ENCODE measurements around the gene EYA4.

The EYA4 gene

DNA sequence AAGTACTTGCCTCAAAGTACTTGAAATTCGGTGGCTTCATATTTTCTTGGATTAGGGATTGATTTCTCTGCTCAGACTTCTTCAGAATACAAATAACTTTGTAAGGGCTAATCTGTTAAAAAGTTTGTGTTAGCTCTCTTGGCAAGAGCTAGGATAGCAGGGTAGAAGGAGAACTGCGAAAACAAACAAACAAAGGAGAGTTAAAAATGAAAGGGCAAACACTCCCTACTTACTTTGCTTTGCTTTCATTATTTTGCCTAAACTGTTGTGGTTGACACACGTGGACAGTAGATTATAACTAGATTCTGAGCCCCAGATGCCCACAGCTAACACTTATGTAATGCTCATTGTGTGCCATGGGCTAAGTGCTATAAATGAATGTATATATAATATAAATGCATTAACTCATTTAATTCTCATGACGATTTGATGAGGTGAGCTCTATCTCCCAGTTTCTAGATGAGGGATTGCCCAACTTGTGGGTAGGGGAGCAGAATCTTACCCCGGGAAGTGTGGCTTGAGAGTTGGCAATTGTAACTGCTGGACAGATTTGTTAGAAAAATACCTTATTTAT, 48.7 kb downstream of the EYA4 start:
- DNase-seq (ENCODE audit: low read depth in 2 of 2): no peak

DNA sequence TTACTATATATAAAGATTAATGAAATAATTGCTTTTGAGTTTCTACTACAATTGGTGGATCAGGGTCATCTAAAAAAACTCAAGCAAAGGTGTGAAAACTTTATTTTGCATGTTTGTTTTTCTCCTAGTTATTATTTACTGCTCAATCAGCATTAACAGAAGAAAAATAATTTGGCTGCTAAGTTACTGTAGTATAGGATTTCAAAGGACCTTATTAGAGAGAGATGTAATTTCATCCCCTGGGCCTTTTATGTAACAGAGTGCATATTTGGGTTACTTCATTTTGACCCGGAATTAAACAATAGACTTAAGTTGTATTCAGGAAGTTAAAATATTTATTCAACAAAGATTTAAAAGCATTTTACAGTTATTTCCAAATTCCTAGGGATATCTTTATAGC, 49.8 kb downstream of the EYA4 start:
- DNase-seq (ENCODE audit: low read depth in 2 of 2): no peak

DNA sequence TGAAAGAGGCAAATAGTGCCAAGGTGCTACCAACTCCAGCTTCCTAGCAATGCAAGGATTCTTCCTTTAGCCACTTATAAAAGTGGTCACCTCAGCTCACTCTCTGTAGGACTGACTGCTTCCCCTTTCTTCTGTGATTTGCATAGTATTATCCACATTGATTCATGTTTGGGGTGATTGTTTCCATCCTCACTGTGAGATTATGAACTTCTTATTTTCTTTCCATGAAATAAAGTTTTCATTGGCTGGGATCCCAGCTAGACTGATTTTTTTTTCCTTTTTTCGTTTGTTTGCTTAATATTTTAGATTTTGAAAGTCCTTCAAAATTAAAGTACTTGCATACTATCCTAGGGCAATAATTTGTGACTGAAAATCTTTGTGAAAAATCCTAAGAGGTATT, 50.5 kb downstream of the EYA4 start:
- no peak for DNase-seq (ENCODE audit: low read depth in 2 of 2)

DNA sequence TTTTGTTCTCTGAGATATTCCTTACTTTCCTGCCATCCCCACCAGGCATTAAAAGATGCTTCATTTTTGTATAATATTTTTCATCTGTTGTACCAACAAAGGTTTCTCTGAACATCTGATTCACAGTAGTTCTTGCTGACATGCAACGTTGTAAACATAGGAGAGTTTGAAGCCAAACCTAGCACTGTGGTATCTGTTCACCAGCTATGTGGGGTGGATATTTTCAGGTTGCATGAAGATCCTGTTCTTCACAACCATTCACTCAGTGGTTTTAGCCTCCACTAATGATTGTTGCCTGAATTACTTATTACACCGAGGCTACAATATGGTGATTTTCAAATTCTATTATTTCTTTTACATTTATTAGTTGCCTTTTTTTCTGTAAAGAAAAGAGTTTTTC, 56.5 kb downstream of the EYA4 start:
- no peak for DNase-seq (ENCODE audit: low read depth in 2 of 2)

DNA sequence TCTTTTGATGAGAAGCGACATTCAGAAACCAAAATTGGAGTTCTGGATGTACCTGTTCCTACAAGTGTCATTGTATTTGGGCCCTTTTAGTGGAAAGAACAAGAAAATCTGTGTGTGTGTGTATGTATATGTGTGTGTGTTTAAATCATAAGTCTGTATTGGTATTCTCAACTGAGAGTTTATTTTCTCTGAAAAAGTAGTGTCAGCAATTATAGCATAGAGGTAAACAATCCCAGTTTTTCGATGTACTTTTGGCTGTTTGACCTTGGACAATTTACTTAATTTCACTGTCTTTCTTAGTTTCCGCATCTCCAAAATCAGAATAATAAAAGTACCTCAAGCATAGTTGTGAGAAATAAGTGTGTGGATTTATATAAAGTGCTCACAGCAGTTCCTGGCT, 57.2 kb downstream of the EYA4 start:
- no peak for DNase-seq (ENCODE audit: low read depth in 2 of 2)

DNA sequence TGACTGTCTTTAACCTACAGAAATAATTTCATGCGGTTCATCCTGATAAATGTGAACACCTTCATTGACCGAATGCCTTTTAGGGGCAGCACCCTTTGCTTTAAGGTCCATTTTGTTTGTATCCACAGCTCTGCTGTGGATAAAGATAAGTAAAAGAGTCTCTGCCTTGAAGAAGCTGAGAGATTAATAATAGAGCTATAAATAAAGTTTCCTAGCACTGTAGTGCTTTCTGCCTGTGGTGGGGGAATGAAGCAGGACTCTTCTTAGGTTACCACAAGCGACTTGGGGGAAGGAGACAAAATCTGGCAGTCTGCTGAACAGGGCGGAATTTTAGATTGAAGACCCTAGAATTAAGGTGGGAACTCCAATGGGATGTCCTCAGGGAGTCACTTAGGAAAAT, 57.6 kb downstream of the EYA4 start:
- DNase-seq (ENCODE audit: low read depth in 2 of 2): no peak

DNA sequence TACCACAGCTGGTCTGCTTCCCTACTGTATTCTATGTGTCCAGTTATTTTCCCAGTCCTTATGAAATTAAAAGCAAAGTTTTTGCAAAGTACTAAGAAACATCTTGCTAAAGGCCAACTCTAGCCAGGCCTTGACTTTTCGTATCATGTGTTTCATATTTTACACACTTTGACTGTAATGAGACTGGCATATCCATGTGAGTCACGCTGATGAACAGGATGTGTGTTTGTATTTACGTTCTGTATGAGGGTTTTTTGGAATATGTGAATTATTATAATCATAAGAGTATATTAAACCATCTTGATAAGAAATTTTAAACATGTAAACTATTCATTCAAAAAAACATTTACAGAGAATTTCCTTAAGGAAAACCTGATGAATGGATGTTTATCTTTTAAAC, 59.7 kb downstream of the EYA4 start:
- no peak for DNase-seq (ENCODE audit: low read depth in 2 of 2)

DNA sequence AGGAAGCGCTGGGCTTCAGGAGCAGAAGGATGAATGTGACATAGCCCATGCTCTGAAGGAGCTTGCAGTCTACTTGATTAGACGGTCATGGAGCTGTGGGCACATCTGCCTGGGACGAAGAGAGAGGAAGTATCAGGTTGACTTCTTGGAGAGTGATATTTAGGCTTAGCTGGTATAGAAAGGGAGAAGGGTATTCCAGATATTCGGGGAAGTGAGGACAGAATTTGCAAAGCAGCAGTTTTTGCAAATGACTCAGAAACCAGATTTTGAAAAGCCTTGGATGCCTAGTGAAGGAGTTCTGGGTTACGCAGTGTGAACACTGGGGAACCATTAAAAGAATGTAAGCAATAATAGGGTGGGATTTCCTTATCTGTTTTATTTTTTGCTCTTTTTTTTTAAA, 60.7 kb downstream of the EYA4 start:
- no peak for DNase-seq (ENCODE audit: low read depth in 2 of 2)

DNA sequence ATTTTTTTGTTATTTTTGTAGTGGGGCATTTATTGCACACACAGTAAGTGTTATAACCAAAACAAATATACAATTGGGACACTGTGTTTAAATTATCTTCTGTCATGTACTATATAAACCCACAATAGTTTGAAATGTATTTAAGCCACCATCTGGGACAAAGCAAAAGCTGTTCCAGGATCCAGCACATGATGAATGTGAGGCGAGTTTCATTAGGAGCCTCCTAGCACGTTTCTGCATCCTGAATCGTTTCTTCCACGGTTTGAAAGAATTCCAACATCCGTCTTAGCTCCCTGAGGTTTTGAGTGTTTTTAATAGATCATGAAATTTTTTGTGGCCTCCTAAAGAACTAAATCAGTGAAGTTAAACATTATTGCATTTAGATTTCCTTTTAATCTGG, 65.8 kb downstream of the EYA4 start:
- DNase-seq (ENCODE audit: low read depth in 2 of 2): no peak

DNA sequence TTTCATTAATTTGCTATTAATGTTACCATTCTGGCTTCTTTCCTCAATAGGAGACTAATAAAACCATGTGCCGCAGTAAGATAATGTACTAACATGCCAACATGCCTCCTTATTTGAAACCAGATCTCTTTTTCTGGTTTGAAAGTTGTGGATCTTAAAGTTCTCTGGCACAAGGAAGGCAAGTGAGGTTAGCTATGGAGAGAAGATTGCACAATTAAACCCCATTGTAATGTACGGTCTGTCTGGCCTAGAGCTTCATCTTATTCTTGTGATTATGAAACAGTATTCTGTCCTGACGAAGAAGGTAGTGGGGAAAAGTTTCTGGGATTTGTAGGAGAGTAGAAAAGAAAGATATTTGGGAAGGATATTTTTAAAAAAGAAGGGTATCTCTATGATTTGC, 68.4 kb downstream of the EYA4 start:
- DNase-seq (ENCODE audit: low read depth in 2 of 2): no peak

DNA sequence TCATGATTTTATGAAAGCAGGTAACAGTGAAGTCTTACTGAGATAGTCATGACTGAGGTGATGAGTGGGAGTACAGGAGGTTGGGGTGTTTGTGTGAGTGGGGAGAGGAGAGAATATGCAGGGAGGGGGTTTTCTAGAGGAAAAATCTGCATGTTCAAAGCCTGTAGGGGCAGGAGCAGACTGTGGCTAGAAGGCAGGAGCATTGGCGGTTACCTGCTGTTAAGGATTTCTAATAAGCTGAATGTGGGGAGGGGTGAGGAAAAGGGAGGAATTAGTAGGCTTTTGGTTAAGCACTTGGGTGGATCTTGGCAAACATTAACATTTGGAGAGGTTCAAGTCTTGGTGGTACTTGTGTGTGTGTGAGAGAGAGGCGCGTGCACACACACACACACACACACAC, 70.8 kb downstream of the EYA4 start:
- no peak for DNase-seq (ENCODE audit: low read depth in 2 of 2)

DNA sequence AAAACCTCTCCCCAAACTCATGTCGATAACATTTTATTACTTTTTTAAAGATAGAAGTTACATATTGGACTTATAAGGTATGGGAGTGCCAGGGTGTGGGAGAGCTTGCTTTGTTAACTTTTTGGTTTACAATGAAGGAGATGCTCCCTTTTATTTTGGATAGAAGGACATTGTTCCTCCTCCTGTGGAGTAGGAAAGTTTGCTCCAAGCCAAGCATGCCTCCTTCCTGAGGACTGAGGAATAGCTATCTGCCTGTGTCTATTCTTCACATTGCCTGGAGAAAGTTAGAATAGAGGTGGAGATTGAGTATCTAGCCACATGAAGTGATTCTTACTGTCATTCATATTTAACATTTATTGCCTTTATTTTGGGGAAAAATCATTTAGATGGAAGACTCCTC, 71.9 kb downstream of the EYA4 start:
- DNase-seq (ENCODE audit: low read depth in 2 of 2): no peak

DNA sequence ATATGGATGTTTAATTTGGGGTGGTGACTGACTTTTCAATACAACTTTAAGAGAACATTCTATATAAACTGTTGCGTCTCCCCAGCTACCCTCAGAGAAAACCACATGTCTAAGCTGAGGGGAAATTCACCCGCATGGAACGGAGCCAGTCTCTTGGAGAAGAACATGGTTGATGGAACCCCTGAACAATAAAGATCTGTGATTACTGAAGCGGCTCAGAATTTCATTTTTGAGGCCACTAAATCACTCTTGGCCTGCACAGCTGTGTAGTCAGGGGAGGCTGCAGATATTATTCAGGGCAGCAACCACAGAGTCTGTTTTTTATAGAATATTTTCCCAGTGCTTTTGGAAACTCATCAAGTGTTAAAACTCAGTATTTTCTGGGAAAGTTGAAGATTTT, 73.8 kb downstream of the EYA4 start:
- DNase-seq (ENCODE audit: low read depth in 2 of 2): no peak

DNA sequence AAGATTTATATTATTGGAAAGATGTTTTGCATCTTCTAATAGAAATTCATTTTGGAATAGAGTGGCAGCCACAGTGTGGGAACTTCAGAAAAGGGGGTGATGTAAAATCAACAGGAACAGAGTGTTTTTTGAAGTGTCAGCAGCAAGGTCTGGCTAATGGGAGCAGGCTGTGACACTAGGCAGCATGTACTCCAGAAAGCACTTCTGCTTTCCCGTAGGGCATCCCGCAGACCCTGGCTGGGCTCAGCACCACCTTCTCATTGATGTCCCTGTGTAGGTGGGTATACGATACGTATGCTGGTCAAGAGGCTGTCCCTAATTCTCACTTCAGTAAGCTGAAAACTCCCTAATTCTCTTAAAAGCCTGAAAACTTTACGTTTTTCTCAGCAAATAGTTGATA, 74.7 kb downstream of the EYA4 start:
- no peak for DNase-seq (ENCODE audit: low read depth in 2 of 2)

DNA sequence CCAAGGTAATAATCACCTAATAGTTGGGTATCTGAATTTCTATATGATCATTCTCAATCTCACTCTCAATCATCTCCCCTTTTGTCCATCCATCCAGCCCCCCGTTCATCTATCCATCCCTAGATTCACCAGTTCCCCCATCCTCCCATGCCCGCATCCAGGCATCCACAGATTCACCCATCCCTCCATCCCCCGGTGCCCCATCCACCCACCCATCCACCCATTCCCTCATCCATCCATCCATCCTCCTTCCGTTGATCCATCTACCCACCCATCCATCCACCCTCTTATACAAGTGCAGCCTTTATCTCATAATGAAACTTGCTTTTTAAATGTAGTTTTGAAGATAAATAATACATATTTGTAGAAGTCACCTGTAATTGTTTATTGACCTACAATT, 76.5 kb downstream of the EYA4 start:
- DNase-seq (ENCODE audit: low read depth in 2 of 2): no peak

DNA sequence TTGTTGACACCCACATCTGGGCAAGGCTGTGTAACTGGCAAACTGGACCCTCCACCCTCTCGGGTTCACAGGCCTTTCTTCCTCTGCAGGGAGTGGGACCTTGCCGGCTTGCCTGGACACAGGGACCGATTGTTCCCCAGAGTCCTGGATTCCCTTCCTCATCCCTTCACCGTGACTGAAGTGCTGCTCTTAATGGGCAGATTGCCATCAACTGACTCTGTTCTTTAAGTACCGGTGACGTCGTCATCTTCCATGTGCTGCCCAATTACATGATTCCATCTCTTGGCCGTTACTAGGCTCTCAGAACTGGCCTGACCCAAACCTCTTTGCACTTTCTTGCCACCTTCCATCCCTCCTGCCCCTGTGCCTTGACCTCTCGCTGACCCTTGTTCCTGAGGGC, 85.4 kb downstream of the EYA4 start:
- DNase-seq (ENCODE audit: low read depth in 2 of 2): no peak

DNA sequence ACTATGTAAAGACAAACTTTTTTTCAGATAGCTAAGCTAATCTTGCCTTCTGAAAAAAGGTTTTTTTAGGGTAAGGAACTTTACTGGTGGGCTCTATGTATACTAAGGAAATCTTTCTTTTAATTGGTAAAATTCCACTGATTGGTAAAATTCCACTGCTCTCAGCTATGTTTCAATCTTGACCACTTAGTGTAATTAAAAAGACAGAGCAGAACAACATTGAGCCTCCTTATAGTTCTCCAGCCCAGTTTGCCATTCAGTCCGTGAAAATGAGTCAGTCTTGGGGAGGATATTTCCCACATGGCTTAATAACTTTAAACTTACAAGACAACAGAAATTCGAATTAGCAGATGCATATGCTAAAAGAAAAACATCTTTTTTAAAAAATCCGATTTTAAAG, 92.7 kb downstream of the EYA4 start:
- DNase-seq (ENCODE audit: low read depth in 2 of 2): no peak

DNA sequence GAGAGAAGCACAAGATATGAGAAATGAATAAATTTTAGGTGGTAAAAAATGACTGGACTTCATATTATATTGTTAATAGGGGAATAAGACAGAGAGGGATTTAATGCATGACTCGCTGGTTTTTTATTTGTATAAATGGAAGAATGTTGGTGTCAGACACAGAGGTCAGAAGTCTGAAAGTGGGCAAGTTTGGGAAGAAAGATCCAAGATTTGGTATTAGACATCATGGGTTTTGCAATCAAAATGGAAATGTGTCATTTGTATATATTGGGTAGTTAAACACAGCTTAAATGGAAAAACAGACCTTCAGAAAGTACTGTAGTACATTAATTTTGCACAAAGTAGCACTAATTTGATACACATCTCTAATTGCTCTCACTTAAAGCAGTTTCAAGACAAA, 96.2 kb downstream of the EYA4 start:
- no peak for DNase-seq (ENCODE audit: low read depth in 2 of 2)

DNA sequence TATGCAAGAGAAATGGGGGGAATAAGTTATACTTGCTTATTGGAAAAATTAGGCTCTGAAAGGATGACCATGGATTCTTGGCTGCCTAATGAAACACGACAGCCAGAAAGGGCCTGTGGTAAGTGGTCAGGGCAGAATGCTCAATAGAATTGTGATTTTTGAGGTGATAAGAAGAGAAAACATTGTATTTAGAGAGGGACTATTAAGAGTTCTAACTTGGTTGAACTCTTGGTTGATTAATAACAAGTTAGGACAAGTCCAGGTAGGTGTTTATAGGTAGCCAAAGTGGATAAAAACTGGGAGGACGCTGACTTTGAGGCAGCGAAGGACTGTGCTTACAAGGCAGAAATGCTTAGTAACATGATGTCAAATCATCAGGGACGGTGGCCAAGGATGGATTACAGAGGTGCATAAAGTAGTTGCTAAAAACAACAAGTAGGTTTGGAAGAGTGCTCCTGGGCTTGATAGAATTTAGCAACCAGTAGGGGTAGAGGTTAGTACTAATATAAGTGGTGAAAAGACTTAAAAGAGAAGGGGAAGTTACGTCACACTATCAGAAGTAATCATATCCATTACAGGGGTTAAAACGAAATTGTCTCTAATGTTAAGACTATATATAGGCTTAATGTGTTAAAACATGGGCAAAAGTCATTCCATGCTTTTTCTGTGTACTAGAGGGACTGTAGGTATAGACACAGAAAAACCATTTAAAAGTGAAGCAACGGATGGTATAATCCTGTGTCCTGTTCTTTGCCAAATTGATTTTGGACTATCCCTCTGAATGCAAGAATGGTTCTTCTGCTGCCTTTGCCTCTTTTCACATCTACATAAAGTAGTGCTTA, 98.6 kb downstream of the EYA4 start:
- DNase-seq (ENCODE audit: low read depth in 2 of 2): no peak

DNA sequence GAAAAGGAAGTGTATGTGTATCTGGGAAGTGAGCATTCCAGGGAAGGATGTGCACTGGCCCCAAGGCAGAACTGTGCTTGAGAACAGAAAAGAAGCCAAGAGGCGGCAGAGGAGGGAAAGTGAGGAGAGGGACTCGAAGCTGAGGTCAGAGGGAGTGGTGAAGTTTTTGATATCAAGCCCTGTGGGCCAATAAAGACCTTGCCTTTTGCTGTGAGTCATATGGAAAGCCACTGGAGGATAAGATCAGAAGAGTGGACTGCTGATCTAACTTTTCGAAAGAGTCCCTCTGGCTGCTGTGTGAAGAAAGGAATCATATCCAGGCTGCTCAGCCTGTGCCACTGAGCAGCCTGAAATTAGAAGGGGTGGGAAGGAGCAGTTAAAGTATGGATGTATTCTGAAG, 99.4 kb downstream of the EYA4 start:
- no peak for DNase-seq (ENCODE audit: low read depth in 2 of 2)

DNA sequence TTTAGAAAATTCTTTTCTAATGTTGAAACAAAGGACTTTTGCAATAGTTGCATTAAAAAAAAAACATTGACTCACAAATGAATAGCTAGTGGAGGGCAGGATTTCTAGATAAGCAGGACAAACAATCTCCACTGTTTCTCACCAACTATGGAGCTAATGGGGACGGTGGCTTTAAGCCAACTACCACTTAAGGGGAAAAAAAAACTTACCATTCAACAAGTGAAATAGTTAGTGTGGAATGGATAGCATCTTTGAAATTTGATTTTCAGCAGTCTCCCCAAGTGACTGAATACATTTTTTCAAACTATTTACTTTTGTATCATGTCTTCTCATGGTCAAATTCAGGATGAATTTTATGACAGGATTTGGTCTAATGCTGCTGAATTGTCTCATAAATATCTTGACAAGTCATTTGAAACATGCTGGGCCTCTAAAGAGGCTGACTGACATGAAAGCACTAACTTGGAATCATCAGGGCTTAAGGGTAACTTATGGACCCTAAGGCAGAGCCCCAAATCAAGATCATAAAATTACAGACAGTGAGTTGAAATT, 100.5 kb downstream of the EYA4 start:
- no peak for DNase-seq (ENCODE audit: low read depth in 2 of 2)

DNA sequence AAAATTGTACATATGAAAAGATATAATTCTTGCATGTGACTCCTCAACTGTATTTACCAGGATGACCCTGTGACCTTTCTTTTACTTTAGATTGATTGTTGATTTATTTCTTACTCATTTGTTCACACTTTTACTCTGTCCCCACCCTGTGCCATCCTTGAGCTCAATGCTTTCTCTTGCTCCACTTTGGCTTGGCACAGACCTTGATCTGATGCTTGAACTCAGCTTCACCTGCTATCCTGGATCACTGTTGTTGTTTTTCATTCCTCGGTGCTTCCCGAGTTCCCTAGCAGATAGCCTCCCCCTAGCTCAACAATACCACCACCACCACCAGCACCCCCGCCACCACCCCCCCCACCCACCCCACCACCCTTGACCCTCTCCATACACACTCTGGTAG, 102.1 kb downstream of the EYA4 start:
- DNase-seq (ENCODE audit: low read depth in 2 of 2): no peak

DNA sequence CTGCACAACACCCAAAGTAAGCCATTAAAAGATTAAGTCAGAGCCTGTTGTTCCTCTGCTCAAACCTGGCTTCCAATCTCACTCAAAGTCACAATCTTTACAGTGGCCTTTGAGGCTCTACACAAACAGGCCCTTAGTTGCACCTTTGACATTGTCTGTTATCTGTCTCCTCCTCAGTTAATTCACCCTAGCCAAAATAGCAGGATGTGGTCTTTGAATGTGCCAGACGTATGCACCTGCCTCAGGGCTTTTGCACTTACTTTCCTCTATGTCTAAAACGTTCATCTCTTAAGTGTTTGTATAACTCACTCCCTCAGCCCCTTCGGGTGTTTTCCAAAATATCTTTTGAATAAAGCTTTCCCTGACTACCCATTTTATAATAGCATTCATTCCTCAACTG, 107.7 kb downstream of the EYA4 start:
- DNase-seq (ENCODE audit: low read depth in 2 of 2): no peak

DNA sequence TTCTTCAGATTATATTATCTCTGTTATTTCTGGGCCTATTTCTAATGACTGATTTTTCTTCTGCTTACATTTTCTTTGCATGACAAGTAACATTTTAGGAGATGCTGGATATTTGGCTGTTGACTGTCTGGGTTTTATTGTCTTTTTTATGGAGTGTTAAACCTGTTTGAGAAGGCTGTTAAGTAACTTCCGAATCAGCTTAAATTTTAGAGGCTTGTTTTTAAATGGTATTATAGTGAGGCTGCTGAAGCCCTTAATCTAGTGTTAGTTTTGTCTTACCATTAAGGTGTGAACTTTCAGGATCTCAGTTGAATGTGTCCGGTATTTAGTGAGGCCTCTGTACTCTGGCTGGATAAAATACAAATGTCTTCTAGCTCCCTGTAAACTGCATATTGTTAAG, 109.8 kb downstream of the EYA4 start:
- DNase-seq (ENCODE audit: low read depth in 2 of 2): no peak

Data from stimulated activated CD8-positive, alpha-beta memory T cell treated with anti-CD3 and anti-CD28 coated beads, Interleukin-7, amount 100 ng/mL, for 4 hours (primary cell).